Measurements from ENCODE around the gene DEPP1. TPM values are rescaled to one million over a fixed set of nuclear protein-coding genes. Genes with fewer than 3 reads are reported as not detected.

Gene DEPP1
- total and polyA plus RNA-seq, 2 donors (not counting 3 experiments of a cell fraction or from before 2014, with no cell fraction given) = 364 to 951 TPM

DNA sequence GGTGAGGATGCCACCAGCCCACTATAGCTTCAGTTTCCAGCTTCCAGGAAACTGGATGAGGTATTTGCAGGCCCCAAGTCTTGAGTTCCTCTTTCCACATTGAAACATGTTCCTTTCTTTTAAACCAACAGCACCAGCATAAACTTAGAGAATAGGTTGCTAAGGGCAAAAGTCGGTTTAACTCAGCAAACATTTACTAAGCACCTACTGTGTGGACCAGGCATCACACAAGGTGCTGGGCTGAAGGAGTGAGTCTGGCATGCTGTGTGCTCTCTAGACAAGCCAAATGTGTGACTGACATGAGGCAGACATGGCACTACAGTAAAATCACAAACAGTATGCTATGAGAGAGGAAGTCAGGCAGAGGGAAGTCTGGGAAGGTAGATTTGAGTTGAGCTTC is 30.0 kb downstream of the DEPP1 start:
- no TSS peak for BruUV-seq (replicated peaks)
- H4K20me1 ChIP-seq (replicated peaks; ENCODE audit: control insufficient read depth, extremely low read depth, insufficient read depth, low read length) = no peaks in the 10 kb centered on the region
- TF ChIP-seq EZH2 (IDR thresholded peaks at IDR 0.05; ENCODE audit: borderline replicate concordance, low read depth, low read length, severe bottlenecking) (no peak), FOS (IDR thresholded peaks at IDR 0.05; ENCODE audit: borderline replicate concordance, insufficient read depth, low read length) (no peak), POLR2A (IDR thresholded peaks at IDR 0.05; ENCODE audit: low read depth, low read length) (no peak)
- TF ChIP-seq, protein P1, sequence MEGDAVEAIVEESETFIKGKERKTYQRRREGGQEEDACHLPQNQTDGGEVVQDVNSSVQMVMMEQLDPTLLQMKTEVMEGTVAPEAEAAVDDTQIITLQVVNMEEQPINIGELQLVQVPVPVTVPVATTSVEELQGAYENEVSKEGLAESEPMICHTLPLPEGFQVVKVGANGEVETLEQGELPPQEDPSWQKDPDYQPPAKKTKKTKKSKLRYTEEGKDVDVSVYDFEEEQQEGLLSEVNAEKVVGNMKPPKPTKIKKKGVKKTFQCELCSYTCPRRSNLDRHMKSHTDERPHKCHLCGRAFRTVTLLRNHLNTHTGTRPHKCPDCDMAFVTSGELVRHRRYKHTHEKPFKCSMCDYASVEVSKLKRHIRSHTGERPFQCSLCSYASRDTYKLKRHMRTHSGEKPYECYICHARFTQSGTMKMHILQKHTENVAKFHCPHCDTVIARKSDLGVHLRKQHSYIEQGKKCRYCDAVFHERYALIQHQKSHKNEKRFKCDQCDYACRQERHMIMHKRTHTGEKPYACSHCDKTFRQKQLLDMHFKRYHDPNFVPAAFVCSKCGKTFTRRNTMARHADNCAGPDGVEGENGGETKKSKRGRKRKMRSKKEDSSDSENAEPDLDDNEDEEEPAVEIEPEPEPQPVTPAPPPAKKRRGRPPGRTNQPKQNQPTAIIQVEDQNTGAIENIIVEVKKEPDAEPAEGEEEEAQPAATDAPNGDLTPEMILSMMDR (IDR thresholded peaks at IDR 0.05; ENCODE audit: extremely low read depth in 1 of 2, insufficient read depth in 1 of 2, low read depth in 1 of 2, low read length in 2 of 2) = no peak
- FAIRE-seq = no peak
- POLR2A ChIA-PET = no interaction called here
- peaks cover 5 to 7% of the 10 kb centered on the region in 2 experiments for H3K27me3 ChIP-seq (ENCODE audit: control insufficient read depth in 2 of 2, insufficient read depth in 2 of 2, low read length in 2 of 2)
- H3K27ac ChIP-seq (ENCODE audit: insufficient read depth, low read depth, low read length) = no peak overlapping the region
- H3K9me3 ChIP-seq (replicated peaks; ENCODE audit: control insufficient read depth, insufficient read depth, low read length) = no peaks in the 10 kb centered on the region
- no peaks in the 10 kb centered on the region for H3K36me3 ChIP-seq (ENCODE audit: control insufficient read depth in 2 of 2, extremely low read depth in 1 of 2, insufficient read depth in 2 of 2, low read length in 2 of 2)
- no peaks in the 10 kb centered on the region for H3K79me2 ChIP-seq (ENCODE audit: control insufficient read depth, insufficient read depth, low read length)
- no peak for DNase-seq (ENCODE audit: low read depth, low spot score)
- CTCF ChIA-PET = interaction anchor here (1.0 to 2.4 kb wide), 3 partner anchors 15 to 16 kb away, joined by 3 to 10 read pairs (median 8); no protein-coding TSS in a partner anchor
- H2AFZ ChIP-seq (ENCODE audit: low read depth, low read length) = no peak overlapping the region
- no peaks in the 10 kb centered on the region for H3K4me1 ChIP-seq (ENCODE audit: control insufficient read depth, extremely low read depth, insufficient read depth, low read length)
- H3K4me3 ChIP-seq (replicated peaks in 1 of 3; ENCODE audit: insufficient read depth in 1 of 3, low read depth in 1 of 3, low read length in 3 of 3) = no peak overlapping the region
- intact Hi-C loops (cut with micrococcal nuclease) = no loop called here
- H3K4me2 ChIP-seq (ENCODE audit: insufficient read depth, low read length) = no peak overlapping the region
- dilution Hi-C loops (cut with MboI; ENCODE audit: extremely low pct_ligation_motif_present, low sequenced_read_pairs) = no loop called here
- H3K9ac ChIP-seq (replicated peaks; ENCODE audit: extremely low read depth, insufficient read depth, low read length) = no peak overlapping the region
- H3K9me1 ChIP-seq (replicated peaks; ENCODE audit: control insufficient read depth, extremely low read depth, insufficient read depth, low read length) = no peaks in the 10 kb centered on the region

DNA sequence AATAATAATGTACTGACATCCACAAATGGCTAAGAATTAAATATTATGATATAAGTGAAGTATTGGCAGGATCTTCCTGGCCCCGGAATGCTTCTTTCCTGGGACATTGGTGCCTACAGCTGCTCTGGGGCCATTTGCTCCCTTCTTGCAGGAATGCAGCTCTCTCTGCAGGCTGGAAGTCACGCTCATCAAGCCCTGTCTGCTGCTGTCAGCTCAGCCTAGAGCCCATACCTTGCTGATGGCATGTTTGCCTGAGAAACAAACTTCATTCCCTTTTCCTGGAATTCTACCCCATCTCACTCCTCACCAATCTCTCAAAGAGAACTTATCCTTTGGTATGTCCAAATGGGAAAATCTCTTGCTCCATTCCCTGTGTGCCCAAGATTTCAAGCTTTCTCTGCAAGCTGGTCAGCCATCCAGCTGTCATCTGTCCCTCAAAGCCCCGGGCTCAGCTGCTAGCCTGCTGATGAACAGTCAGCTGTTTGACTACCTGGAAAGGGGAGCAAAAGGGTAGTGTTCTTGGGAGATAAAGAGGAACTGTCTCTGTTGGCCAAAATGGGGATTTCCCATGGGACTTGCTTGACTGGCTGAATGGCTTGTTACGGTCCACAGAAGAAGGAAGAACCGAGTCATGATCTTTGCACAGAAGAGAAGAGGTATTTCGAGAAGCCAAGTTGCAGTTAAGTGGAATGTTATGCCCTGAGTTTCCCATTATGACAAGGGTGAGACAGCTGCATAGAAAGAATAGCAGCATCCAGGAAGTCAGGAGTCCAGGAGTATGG is 31.0 kb downstream of the DEPP1 start:
- no peaks in the 10 kb centered on the region for H3K79me2 ChIP-seq (ENCODE audit: control insufficient read depth, insufficient read depth, low read length)
- H3K36me3 ChIP-seq (ENCODE audit: control insufficient read depth in 2 of 2, extremely low read depth in 1 of 2, insufficient read depth in 2 of 2, low read length in 2 of 2) = no peaks in the 10 kb centered on the region
- intact Hi-C loops (cut with micrococcal nuclease) = no loop called here
- dilution Hi-C loops (cut with MboI; ENCODE audit: extremely low pct_ligation_motif_present, low sequenced_read_pairs) = no loop called here
- TF ChIP-seq MYC (IDR thresholded peaks at IDR 0.05; ENCODE audit: low read depth, low read length) (no peak), POLR2AphosphoS5 (IDR thresholded peaks at IDR 0.05; ENCODE audit: insufficient read depth, low read depth, low read length) (no peak), EZH2 (IDR thresholded peaks at IDR 0.05; ENCODE audit: borderline replicate concordance, low read depth, low read length, severe bottlenecking) (no peak), POLR2A (IDR thresholded peaks at IDR 0.05; ENCODE audit: low read depth, low read length) (no peak), JUN (IDR thresholded peaks at IDR 0.05; ENCODE audit: borderline replicate concordance, insufficient read depth, insufficient read length, low read depth) (no peak), GATA2 (IDR thresholded peaks at IDR 0.05; ENCODE audit: insufficient read depth, insufficient read length, low read depth, low read length) (no peak), FOS (IDR thresholded peaks at IDR 0.05; ENCODE audit: borderline replicate concordance, insufficient read depth, low read length) (no peak)
- TF ChIP-seq, protein P1 (IDR thresholded peaks at IDR 0.05; ENCODE audit: extremely low read depth in 1 of 2, insufficient read depth in 1 of 2, low read depth in 1 of 2, low read length in 2 of 2) = no peak
- TF ChIP-seq, protein P2, sequence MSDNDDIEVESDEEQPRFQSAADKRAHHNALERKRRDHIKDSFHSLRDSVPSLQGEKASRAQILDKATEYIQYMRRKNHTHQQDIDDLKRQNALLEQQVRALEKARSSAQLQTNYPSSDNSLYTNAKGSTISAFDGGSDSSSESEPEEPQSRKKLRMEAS (IDR thresholded peaks at IDR 0.05; ENCODE audit: insufficient read depth, insufficient read length) = no peak
- DNase-seq (ENCODE audit: low read depth, low spot score) (no peak), FAIRE-seq (no peak)
- H3K9me3 ChIP-seq (replicated peaks; ENCODE audit: control insufficient read depth, insufficient read depth, low read length) = no peaks in the 10 kb centered on the region
- no peak overlapping the region for H3K4me3 ChIP-seq (replicated peaks in 1 of 3; ENCODE audit: insufficient read depth in 1 of 3, low read depth in 1 of 3, low read length in 3 of 3)
- ChIA-PET POLR2A (no interaction called here), CTCF (interaction anchor here (0.6 to 2.4 kb wide), 3 partner anchors 15 to 20 kb away, joined by 3 to 10 read pairs (median 3); no protein-coding TSS in a partner anchor)
- no peaks in the 10 kb centered on the region for H3K9me1 ChIP-seq (replicated peaks; ENCODE audit: control insufficient read depth, extremely low read depth, insufficient read depth, low read length)
- no peak overlapping the region for H2AFZ ChIP-seq (ENCODE audit: low read depth, low read length)
- H3K4me1 ChIP-seq (ENCODE audit: control insufficient read depth, extremely low read depth, insufficient read depth, low read length) = no peaks in the 10 kb centered on the region
- H4K20me1 ChIP-seq (replicated peaks; ENCODE audit: control insufficient read depth, extremely low read depth, insufficient read depth, low read length) = no peaks in the 10 kb centered on the region
- peaks cover 5 to 7% of the 10 kb centered on the region in 2 experiments for H3K27me3 ChIP-seq (ENCODE audit: control insufficient read depth in 2 of 2, insufficient read depth in 2 of 2, low read length in 2 of 2)
- H3K9ac ChIP-seq (replicated peaks; ENCODE audit: extremely low read depth, insufficient read depth, low read length) = no peak overlapping the region
- H3K4me2 ChIP-seq (ENCODE audit: insufficient read depth, low read length) = no peak overlapping the region
- no TSS peak for BruUV-seq (replicated peaks)
- no peak overlapping the region for H3K27ac ChIP-seq (ENCODE audit: insufficient read depth, low read depth, low read length)
